HG03175 (cell line): Measurements from ENCODE around the gene RANBP17.

Source experiments
- ATAC-seq: cut with Tn5 transposase; IDR thresholded peaks from one replicate; pipeline ENCODE4 v1.9.1; 2021; ENCODE audit warnings: mild to moderate bottlenecking, moderate library complexity; ENCODE audit not compliant: unreplicated experiment

Gene RANBP17

DNA sequence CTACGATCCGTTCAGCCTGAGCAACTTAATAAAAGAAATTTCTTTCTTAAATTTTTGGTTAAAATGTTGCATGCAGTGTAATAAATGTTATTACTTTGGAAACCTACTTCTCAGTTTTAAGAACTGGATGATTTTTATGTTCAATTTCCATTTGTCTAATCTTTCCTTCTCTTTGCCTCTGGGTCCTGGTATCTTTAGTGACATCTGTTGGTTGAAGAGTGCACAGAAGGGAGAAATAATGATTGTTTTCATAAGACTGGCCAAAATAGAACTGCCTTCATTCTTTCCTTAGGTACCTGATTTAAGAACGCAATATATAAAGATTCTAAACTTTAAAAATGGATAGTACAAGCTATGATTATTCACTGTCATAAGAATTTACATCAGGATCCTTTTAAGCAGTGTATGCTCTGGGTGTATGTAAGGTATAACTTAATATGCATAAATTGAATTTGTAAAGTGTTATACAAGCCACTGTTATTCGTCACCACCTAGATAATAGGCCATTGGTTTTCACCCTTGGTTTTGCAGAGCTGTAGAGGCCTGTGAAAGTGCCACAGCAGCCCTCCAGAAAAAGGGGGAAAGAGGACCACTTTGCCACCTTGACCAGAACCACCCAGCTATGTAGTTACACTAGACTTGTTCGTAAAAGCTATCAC is 364.4 kb downstream of the RANBP17 start:
- no peak for ATAC-seq

DNA sequence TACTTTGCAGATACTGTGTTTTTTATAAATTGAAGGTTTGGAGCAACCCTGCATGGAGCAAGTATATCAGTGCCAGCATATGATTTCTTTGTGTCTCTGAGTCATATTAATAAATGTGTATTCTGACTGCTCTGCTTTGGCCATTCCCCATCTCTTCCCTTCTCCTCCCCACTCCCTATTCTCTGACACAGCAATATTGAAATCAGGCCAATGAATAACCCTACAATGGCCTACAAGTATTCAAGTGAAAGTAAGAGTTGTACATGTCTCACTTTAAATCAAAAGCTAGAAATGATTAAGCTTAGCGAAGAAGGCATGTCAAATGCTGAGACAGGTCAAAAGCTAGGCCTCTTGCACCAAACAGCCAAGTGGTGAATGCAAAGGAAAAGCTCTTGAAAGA is 365.0 kb downstream of the RANBP17 start:
- no peak for ATAC-seq

DNA sequence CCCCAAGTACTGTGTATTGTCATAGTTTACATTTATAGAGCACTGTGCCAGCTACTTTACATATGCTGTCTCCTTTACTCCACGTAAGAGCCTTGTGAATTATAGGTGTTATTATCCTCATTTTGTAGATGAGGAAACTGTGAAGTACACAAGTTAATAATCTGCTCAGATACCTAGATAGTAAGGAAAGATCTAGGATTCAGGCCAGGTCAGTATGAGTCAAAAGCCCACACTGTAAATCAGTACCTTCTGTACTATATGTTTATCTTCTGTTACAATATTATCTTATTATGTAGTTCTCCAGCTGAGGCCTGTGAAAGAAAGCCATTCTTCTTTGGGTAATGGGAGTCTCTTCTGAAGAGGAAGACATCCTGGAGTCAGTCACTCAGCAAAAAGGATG is 374.8 kb downstream of the RANBP17 start:
- ATAC-seq: no peak

DNA sequence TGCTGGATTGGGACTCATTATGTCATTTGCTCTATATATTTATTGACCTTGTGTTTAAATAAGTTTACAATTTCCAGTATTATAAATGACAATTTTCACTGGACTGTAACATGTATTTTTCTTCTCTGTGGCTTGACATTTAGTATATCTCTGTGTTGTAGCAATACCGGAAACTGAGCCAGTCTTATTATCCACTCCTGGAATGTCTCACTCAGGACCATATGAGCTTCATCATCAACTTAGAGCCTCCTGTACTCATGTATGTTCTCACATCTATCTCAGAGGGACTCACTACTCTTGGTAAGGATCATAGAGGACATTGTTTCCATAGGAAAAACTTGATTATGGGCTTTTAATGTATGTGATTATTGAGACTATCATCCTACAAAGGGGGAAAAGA is 380.7 kb downstream of the RANBP17 start:
- no peak for ATAC-seq

DNA sequence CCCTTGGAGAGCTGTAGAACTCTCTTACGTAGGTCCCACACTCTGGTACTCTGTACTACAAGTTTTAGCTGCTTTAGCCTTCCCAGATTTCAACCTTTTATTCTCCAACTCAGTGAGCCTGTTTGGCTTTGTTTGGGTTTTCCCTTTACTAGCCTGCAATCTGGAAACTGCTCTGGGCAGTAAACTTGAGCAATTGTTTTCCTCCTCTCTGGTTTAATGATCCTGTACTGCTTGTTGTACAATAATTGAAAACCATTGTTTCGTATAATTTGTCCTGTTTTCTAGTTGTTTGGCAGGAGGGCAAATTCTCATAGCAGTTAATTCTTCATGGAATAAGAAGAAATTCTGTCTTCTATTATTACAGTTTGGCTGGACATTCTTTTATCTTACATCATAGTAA is 384.4 kb downstream of the RANBP17 start:
- ATAC-seq: no peak

DNA sequence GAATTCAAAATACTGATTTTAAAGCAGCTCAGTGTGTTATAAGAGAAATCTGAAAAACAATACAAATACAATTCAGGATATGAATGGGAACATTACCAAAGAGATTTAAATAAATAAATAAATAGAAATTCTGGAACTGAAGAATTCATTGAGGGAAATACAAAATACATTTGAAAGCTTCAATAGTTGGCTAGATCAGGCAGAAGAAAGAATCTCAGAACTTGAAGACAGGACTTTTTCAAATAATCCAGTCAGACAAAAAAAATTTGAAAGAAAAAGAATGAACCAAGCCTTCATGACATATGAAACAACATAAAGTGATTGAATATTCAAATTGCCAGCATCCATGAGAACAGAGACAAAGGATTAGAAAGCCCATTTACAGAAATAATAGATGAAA is 387.6 kb downstream of the RANBP17 start:
- no peak for ATAC-seq

DNA sequence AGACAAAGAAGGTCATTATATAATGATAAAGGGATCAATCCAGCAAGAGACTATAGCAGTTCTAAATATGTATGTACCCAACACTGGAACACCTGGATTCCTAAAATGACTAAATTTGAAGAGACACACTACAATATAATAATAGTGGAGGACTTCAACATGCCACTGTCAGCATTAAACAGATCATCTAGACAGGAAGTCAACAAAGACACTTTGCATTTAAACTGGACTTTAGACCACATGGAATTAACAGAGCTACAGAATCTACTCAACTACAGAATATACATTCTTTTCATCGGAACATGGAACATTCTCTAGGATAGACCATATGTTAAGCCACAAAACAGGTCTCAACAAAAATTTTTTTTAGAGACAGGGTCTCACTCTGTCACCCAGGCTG is 388.9 kb downstream of the RANBP17 start:
- no peak for ATAC-seq

DNA sequence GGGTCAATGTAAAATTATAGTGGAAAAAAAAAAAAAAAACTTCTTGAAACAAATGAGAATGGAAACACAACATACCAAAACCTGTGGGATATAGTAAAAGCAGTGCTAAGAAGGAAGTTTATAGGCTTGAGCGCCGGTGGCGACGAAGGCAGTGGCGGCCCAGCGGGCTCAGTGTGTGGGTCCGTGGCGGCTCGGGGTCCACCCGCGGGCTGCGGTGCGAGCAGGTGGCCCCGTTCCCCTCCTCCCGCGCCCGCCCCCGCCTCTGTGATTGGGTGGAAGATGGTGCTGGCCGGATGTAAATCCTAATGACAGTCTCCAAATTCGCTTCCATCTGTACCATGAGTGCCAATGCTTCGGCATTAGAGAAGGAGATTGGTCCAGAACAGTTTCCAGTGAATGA is 389.7 kb downstream of the RANBP17 start:
- no peak for ATAC-seq

DNA sequence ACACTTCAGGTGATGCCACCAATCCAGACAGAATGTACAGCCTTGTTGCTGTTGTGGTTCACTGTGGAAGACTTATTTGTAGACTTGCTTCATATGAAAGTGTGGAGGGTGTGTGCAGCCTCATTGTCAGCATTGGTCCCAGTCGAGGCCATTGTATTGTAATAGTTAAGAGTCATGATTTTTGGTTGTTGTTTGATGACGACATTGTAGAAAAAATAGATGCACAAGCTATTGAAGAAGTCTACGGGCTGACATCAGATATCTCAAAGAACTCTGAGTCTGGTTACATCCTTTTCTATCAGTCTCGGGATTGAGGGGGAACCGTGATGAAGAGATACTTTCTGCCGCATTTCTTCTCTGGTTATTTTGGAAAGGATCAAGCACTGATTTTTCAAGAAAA is 390.9 kb downstream of the RANBP17 start:
- ATAC-seq: no peak

DNA sequence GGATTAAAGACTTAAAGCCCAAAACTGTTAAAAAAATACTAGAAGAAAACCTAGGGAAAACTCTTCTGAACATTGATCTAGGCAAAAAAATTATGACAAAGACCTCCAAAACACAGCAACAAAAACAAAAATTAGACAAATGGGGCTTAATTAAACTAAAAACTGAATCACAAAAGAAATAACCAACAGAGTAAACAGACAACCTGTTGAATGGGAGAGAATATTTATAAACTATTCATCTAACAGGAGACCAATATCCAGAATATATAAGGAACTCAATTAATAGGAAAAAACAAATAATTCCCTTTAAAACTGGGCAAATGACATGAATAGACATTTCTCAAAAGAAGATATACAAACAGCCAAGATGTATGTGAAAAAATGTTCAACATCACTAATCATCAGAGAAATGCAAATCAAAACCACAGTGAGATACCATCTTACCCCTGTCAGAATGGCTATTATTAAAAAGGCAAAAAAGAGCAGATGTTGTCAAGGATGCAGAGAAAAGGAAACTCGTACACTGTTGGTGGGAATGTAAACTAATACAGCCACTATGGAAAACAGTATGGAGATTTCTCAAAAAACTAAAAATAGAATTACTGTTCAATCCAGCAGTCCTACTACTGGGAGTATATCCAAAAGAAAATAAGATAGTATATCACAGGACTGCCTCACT is 397.1 kb downstream of the RANBP17 start:
- no peak for ATAC-seq

DNA sequence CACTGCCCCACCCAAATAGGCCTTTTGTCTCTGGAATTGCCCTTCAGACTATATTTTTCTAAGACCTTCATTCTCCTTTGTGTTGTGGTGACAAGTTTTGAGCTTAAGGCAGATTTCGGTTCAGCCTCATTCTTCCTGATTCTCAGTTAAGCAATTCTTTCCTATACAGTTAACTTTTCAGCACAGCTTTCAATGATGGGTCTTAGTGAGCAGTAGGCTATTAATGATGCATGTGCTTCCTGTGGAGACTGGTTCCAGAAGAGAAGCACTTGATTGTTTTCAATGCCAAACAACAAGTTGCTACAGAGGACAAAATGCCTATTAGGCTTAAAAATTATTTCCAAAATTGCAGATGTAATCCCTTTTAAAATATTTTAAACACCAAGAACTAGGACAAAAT is 399.5 kb downstream of the RANBP17 start:
- no peak for ATAC-seq

DNA sequence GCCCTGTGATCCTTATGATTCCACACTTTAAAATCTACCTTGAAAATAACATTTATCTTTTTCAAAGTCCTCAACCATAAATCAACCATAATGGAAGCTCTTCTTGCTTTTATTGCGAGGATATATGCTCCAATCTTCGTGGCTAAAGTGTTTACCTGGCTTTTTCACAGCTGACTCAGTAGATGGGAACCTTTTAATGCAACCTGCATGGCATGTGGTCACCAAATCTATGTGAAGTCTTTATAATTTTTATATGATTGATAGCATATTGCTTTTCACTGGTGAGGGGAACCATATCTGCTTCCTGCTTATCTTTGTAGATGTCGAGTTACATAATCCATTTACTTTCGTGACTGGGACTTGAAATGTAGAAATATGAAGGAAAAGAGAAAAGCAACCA is 400.1 kb downstream of the RANBP17 start:
- ATAC-seq: no peak

DNA sequence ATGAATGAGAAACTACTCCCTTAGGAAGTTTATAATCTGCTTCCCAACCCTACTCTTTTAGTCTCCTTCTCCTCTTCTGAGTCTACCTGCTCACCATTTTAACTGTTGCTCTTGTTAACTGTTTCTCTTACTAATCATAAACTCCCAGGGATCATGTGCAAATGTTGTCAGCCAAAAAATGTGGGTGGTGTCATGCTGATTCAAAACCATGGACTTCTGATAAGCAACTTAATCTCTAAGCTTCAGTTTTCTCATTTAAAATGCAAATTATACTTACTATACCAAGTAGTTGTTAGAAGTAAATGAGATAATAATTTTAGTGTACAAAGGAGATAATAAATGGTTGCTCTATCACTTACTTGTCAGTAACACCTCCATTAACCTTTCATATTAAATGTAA is 401.4 kb downstream of the RANBP17 start:
- ATAC-seq: no peak

DNA sequence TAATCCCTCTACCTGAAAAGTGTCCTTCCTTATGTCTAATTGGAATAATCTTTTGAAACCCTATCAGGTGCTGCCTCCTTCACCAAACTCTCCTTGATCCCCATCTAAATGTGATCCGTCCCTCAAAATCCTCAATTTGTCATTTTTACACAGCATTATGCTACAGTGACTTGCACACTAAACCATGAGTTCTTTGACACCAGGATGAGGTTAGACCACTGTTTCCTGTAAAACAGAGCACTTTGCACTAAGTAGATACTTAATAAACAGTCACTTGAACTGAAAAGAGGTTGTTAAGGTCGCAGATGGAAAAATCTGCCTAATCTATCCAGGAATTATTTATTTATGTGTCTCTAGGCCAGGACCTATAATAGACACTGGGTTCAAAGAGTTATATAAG is 403.0 kb downstream of the RANBP17 start:
- ATAC-seq: no peak

DNA sequence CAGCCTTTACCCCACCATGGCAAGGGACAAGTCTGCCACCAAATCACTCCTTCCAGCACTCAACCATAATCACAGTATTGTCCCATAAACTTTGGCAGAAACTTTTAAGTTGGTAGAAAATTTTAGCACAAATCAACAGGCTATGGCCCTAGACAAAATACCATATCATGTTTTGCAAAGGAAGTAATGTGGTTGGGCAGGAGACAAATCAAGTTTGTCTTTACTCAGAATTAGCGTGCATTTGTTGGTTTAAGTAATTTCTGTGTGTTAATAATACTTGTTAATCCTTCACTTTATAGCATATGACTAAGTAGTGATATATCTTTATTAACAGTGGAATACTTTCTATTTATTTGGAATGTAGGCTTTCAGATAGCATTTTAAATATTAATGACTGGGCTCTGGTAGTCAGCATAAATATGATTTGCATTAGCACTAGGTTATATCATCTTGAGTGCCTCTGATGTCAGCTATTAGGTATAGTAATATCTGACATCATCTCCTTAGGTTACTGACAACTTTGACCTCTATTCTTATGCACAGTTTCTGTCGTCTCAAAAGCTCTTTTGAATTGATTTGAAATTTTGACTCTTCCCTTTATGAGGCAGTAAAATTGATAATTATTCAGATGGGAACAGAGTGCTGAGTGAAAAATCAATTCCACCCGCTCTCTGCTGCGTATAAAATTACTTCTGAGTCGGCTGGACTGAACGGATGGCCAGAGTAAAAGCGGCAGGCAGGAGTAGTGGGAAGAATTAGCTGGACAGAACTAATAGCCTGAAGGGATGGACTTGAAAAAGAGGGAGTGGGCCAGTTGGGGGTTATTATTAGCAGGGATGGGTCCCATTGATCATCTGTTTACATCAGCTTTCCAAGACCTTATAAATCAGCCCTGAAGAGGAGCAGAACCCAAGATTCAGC is 407.1 kb downstream of the RANBP17 start:
- no peak for ATAC-seq

DNA sequence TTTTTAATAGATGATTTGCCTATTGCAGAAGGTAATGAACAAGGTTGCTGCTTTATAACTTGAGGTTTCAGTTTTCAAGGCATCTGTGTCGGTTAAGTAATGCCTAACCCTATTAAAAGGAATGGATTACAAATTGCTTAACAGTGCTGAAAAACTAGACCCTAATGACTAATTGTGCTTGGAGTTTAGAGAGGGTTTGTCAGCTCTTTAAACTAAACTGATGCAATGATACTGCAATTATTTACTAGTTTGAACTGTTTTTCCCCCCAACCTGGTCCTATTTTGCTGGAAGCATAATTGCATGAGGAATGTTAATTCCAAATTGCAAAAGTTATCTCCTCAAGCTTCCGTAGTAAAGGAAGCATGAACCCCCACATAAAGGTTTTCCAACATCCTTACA is 407.9 kb downstream of the RANBP17 start:
- no peak for ATAC-seq

DNA sequence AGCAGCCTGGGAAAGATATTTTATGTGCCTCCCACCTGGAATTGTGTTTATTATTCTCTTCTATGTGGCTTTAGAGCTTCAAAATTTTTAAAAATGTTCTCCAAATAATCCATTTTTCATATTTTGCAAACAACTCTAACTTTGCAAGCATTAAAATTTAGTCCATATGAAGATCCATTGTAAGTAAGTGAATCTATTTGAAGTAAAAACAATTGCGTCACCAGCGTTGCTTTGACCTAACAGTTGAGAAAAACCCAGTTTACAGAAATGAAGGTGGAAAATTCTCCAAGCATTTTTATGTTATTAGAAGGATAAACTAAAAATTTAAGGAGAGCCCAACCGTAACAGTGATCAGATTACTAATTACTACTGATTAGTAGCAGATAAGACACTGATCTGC is 408.3 kb downstream of the RANBP17 start:
- ATAC-seq: no peak

DNA sequence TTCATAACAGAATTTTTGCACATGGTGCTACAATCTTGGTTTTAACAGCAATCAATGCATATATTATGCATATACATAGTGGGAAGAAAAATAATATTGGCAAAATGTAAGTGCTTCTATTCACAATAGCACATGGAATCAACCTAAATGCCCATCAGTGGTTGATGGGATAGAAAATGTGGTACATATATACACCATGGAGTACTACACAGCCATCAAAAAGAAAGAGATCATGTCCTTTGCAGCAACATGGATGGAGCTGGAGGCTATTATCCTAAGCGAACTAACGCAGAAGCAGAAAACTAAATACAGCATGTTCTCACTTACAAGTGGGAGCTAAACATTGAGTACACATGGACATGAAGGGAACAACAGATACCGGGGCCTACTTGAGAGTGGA is 410.0 kb downstream of the RANBP17 start:
- no peak for ATAC-seq

DNA sequence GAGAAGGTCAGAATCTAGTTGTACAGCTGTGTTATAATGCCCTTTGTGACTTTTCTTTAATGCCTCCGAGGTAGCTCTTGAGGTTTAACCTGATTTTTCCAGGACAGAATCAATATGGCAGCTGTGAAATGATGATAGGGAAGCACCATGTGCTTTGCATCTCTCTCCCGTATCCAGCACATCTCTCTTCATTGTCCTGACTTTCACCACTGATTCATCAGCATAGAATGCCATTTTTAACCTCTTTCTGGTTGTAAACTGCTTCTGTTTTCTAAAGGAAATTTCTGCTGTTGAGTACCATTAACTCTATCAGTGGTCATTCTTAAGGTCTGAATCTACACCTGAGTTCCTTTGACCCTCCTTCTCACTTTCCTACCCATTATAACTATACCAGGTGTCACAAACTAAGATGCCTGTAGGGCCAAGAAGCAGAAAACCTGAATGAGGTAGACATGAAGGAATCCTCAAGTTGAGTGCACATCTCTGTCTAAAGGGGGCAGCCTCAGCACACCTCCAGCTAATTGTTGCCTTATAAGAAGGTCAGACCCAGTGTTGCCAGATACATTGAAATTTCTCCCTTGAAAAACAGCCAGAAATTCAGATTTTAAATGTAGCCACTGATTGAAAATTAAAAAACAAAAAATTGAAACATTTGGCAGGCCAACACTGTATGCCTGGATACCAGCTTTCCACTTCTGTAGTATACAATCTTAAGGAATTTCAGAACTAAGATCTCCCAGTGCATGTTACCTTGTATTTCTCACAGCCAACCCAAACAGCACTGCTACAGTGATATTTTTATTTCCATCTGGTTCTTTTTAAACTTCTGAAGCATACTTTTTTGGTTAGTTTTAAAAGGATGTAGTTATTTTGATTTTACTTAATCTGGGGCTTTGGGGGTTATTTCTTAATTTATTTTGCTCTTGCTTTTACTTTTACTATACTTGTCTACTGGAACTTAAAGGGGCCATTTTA is 411.5 kb downstream of the RANBP17 start:
- no peak for ATAC-seq

DNA sequence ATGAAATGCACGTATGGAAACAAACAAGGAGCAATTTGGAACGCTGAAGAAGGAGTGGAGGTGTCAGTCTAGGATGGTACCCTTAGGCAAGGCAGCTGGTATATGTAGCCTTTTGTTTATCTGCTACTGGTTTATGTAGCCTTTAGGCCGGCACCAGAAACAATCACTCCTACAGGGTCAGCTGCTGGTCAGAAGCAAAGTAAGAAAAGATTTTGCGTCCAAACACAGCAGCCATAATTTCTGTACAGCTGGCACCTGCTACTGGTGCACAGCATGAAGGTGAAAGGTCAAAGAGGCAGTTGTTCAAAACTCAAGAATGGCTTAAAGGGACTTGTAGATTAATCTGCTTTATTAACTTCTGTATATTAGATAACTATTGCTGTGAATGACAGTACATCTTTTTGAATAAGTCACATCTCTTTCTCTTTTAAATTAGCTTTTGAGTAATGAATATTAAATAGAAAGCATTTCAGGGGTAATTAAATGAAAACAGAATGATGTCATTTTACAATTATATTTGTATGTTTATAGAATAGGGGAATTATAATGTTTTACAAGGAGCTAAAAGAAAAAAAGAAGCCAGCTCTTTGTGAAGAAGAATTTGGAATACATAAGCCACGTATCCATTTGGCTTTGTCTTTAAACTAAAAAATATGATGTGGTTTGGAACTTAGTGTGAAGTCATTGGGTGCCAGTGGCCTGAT is 414.2 kb downstream of the RANBP17 start:
- no peak for ATAC-seq
